Superior temporal gyrus (tissue), 1 donor: ENCODE measurements around the gene IL9R.
"Not testable (repeated sequence)": the region's sequence is repeated elsewhere in the genome, so short reads cannot be mapped to it uniquely, and the experiment has no call there.

Experiments used
- DNase-seq: peaks from one replicate; pipeline ENCODE4 v3.0.0-alpha.2; 2016; ENCODE audit errors: extremely low spot score

IL9R gene

GRCh38 chrX:155998761-155999510 lies 1.4 kb downstream of the IL9R start:
- no peak for DNase-seq

GRCh38 chrX:155999751-156000150 lies 2.3 kb downstream of the IL9R start:
- not testable (repeated sequence) for DNase-seq

GRCh38 chrX:156000361-156000926 lies 2.9 kb downstream of the IL9R start:
- DNase-seq = no peak

GRCh38 chrX:156001001-156001666 lies 3.6 kb downstream of the IL9R start:
- DNase-seq = no peak

GRCh38 chrX:156001667-156002021 lies 4.1 kb downstream of the IL9R start:
- DNase-seq = no peak

- no peak for DNase-seq
Measured at GRCh38 chrX:156002507-156002906, 5.0 kb downstream of the IL9R start.

GRCh38 chrX:156003486-156004185 lies 6.1 kb downstream of the IL9R start:
- no peak for DNase-seq

GRCh38 chrX:156004256-156004655 lies 6.8 kb downstream of the IL9R start:
- no peak for DNase-seq

- DNase-seq = no peak
Measured at GRCh38 chrX:156004740-156005139, 7.2 kb downstream of the IL9R start.

GRCh38 chrX:156005144-156005543 lies 7.6 kb downstream of the IL9R start:
- no peak for DNase-seq

GRCh38 chrX:156006468-156006867 lies 9.0 kb downstream of the IL9R start:
- not testable (repeated sequence) for DNase-seq

GRCh38 chrX:156008379-156008778 lies 10.9 kb downstream of the IL9R start:
- not testable (repeated sequence) for DNase-seq

GRCh38 chrX:156008915-156009314 lies 11.4 kb downstream of the IL9R start:
- DNase-seq = no peak

GRCh38 chrX:156009691-156010090 lies 12.2 kb downstream of the IL9R start:
- DNase-seq = not testable (repeated sequence)

GRCh38 chrX:156013286-156013953 lies 15.9 kb downstream of the IL9R start:
- not testable (repeated sequence) for DNase-seq

GRCh38 chrX:156019846-156020245 lies 22.4 kb downstream of the IL9R start:
- not testable (repeated sequence) for DNase-seq

- not testable (repeated sequence) for DNase-seq
Measured at GRCh38 chrX:156023002-156023401, 25.5 kb downstream of the IL9R start.

GRCh38 chrX:156024949-156025492 lies 27.5 kb downstream of the IL9R start:
- DNase-seq = not testable (repeated sequence)

GRCh38 chrX:156028653-156029237 lies 31.2 kb downstream of the IL9R start:
- not testable (repeated sequence) for DNase-seq

- not testable (repeated sequence) for DNase-seq
Measured at GRCh38 chrX:156029296-156029695, 31.8 kb downstream of the IL9R start.
